Measurements from ENCODE around the gene TBC1D4. TPM values are rescaled to one million over a fixed set of nuclear protein-coding genes. Genes with fewer than 3 reads are reported as not detected.
"Not testable (repeated sequence)": the region's sequence is repeated elsewhere in the genome, so short reads cannot be mapped to it uniquely, and the experiment has no call there.

The TBC1D4 gene
- polyA plus RNA-seq, 12 donors, result 10.6 to 23.7 (median 18.7) TPM; not detected in 1

DNA sequence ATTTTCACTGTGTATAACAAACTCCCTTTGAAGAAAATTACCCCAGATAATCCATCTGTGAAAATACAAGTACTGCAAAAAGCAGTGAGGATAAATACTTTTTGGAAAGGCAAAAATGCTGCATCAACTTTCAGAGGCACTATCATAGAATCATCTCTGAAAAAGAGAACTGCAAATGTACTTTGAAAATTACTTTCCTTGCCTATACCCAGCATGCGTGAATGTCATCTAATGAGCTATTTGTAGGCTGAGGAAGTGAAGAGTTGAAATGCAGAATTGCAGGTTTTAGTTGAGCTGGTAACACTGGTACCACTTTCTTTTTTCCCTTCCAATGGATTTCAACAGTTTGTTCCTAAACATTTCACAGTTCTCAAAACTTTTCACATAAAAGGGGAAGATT is 196.7 kb downstream of the TBC1D4 start:
- no peak for DNase-seq

DNA sequence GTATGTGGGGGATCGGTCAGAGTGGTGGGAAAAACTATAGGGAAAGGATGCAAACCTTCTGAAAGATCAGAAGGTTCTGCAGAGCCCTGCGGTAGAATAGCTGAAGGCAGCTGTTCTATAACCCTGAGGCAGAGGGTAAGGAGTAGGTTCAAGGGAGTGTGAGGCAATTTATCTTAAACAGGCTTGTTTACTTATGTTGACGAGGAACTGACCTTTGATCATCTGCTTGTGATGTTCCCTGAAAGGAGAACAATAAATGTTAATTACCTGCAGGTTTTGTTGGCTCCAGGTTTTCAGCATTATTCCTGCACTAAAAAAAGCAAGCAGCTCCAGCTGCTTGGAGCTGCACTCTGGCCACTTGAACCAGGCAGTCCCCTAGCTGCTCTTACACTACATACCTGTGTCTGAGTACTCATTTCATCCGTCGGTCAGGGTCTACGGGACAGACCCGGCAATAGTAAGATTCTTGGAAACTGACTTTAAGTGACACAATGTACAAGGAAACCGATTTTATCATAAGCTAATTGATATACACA is 202.1 kb downstream of the TBC1D4 start:
- DNase-seq, result no peak

DNA sequence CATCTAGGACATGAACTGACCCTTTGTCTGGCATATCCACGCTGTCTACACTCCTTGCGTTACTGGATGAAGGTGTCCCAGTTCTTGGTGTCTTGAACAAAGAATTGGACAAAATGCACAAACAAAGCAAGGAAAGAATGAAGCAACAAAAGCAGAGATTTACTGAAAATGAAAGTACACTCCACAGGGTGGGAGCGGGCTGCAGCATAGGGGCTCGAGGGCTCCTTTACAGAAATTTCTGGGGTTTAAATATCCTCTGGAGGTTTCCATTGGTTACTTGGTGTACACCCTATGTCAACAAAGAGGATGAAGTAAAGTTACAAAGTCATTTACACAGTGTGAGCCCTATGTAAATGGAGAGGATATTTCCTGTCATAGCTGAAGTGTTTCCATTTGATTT is 208.3 kb downstream of the TBC1D4 start:
- not testable (repeated sequence) for DNase-seq

DNA sequence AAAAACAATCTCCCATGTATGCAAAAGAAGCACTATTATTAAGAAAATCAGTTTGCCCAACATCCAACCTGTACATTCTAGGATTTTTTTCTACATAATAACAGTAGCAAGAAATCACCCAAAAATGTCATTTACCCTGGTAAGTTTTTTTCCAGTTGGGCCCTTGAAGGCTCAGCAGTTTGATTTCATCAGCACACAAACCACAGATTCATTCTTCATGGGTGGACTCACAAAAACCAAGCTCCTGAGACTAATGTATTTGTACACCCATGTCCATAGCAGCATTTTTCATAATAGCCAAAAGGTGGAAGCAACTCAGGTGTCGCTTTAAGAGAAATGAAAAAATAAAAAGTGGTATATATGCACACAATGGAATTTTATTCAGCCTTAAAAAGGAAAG is 210.1 kb downstream of the TBC1D4 start:
- DNase-seq, result no peak

DNA sequence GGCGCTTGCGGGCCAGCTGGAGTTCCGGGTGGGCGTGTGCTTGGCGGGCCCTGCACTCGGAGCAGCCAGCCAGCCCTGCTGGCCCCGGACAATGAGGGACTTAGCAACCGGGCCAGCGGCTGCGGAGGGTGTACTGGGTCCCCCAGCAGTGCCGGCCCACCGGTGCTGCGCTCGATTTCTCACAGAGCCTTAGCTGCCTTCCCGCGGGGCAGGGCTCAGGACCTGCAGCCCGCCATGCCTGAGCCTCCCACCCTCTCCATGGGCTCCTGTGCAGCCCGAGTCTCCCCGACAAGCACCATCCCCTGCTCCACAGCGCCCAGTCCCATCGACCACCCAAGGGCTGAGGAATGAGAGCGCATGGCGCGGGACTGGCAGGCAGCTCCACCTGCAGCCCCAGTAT is 213.5 kb downstream of the TBC1D4 start:
- DNase-seq, result not testable (repeated sequence)

DNA sequence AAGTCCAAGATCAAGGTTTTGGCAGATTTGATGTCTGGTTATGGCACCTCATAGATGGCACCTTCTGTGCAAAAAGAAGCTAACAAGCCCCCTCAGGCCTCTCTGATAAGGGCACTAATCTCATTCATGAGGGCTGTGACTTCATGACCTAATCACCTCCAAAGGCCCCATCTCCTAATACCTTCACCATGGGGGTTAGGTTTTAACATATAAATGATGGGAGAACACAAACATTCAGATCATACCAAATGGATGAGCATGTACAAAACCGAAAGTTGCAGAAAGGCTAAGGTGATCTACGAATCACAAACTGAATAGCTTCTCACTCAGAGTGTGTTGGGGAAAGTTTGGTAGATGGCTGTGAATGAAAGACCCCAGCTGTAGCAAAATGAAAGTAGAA is 217.4 kb downstream of the TBC1D4 start:
- no peak for DNase-seq

DNA sequence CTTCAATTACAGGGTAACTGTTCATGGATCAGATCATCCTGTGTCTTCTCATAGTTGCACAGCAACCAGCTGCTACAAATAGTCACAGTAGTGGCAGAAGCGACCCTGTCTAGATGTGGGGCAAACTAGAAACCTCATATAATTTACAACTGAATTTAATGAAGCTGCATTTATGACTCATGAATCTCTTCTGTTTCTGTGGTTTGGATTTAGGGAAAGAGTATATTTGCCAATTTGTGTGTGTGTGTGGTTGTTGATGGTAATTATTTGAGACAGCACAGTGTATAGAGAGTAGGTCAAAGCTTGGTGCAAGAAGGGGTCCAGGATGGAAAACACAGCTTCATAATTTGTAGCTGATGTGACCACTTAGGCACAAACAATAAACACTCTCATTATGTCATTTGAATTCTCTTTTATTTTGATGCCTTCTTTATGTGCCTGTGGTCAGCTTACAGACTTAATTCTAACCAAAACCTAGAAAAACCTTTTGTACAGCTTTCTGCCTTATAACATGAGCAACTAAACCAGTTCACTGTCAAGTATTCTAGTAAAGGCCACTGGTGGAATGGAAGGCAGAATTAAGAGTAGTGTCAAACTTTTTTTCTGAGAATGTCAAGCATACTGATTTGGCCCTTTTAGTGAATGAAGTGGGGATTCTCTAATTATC is 218.1 kb downstream of the TBC1D4 start:
- DNase-seq, result no peak

DNA sequence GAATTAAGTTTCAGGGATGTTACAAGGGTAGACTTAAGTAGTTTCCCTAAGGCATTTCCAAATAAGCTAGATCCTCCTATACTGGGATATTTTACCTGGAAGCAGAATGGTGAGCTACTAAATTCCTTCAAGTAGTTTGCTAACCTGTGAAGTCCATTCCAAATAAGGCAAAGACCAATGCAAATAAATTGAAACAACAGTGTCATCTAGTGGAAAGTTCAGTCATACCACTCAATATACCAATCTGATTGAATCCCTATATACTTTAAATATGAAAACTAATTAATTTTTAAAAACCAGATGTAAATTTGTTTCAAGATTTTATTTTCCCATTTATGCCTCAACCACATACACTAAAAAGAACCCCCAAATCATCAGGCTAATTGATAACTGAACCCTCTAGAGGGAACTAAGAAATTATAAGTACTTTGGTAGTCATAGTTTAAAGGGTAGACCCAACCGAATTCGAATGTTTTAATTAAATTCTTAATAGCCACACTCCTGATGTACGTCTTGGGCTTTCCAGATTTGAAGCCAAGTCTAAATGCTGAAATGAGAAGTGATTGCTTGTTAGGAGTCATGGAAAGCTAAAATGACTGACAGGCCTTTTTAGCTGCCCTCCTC is 223.7 kb downstream of the TBC1D4 start:
- DNase-seq, result peak; percentile 56

DNA sequence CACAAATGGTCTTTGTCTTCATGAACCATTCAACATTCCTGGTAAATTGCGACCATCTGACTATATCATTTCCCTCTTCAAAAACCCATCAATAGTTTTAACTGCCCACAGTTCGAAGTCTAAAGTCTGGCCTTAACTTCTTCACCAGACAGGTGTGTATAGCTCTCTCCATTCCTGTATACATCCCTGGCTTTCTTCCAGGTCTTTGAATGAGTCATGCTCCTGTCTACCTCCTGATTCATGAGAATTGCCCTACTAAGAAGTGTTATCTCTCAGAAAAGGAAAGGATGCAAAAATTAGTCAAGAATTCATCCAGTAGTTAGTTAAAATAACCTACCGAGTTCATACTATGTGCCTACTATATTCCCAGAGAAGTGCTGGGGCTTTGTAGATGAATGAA is 225.0 kb downstream of the TBC1D4 start:
- DNase-seq, result no peak

DNA sequence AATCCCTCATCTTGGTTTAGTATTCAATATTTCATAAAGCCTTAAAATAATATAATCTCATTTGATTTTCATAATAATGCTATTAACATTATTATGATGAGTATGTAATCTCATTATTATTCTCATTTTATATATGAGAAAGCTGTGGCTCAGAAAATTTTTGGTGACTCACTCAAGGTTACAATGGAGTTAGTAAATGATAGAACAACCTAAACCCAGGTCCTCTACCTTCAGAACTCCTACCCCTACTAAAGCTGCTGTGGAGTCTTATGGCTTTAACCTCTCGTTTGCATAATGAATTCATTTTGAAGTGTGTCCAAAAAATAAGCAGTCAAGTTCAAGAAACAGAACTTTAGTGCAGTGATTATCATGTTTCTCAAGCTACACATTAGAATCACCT is 226.3 kb downstream of the TBC1D4 start:
- no peak for DNase-seq

DNA sequence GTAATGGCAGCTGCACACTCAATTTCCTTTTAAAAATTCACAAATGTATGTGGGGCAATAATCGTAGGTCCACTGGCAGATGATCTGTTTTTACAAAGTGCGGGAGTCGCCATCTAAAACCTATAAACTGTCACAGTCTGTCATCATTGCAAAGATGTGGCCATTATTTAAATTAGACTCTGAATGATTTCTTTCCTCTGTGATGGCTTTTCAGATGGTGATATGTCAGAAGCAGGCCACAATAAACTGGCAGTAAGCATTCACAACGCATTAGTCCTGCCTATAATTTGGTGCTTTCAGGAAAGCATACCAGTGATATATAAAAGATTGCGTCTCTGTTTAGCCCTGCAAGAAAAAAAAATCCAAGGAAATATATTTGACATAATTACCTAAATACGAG is 226.8 kb downstream of the TBC1D4 start:
- no peak for DNase-seq

DNA sequence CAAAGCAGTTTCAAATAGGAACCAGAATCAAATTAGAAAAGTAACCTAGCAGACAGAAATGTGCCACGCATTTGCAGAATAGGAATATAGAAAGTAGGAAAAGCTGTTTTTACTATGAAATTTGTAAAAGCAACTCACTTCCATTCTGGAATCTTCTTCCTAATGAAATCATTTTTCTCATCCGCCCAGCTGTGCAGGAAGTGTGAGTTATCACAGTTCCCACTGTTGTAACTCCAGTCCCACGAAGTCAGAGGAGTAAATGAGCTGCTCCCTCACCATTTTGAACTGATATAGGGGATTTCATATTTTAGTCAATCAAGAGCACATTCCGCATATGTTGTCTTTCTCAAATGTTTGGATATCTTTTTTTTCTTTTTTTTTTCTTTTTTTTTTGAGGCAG is 230.8 kb downstream of the TBC1D4 start:
- peak; percentile 25 for DNase-seq

DNA sequence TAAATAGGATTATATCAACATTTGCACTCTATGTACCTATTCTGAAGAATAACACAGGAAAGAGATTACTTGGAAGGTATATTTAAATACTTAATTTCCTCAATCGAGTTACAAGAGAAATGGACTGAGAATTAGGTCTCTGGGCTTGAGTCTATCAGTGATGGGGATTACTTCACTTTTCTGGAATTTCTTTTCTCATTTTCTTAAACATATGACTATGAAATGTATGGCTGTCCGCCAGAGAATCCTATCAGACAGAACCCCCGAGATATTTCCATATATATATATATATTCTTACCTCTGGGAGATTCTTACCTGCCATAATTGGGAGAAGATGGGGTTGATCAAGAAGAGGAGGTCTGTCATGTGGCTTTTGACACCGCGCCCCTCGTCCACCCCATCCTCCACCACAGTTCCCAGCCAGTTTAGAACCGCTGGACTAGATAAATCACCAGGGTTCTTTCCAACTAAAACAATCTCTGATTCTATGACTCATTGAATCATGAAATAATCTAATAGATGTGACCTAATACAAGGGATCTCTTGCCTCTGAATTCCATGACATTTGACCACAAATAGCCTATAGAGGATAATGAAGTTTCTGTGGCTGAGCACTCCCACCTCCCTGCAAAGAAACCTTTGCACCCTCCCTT is 231.3 kb downstream of the TBC1D4 start:
- DNase-seq, result peak; percentile 45

DNA sequence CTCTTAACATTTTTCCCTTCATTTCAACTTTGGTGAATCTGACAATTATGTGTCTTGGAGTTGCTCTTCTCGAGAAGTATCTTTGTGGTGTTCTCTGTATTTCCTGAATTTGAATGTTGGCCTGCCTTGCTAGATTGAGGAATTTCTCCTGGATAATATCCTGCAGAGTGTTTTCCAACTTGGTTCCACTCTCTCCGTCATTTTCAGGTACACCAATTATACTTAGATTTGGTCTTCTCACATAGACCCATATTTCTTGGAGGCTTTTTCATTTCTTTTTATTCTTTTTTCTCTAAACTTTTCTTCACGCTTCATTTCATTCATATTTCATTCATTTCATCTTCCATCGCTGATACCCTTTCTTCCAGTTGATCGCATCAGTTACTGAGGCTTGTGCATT is 236.4 kb downstream of the TBC1D4 start:
- DNase-seq, result not testable (repeated sequence)

DNA sequence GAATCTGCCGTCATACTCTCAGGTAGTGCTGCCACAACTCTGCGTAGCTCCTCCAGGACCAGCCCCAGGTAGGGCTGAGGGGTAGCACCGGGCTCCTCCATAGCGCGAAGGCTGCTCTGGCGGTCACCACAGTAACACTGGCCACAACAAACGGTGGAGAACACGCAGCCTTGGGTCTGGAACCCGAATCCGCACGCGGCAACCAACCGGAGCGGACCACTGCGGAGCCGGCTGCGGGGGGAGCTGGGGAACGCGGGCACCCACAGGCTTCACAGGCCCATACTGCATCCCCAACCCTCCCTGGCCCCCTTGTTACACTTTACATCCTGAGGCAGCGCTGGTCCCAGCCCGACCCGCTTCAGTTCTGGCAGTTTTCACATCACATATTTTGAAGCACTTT is 241.7 kb downstream of the TBC1D4 start:
- not testable (repeated sequence) for DNase-seq

DNA sequence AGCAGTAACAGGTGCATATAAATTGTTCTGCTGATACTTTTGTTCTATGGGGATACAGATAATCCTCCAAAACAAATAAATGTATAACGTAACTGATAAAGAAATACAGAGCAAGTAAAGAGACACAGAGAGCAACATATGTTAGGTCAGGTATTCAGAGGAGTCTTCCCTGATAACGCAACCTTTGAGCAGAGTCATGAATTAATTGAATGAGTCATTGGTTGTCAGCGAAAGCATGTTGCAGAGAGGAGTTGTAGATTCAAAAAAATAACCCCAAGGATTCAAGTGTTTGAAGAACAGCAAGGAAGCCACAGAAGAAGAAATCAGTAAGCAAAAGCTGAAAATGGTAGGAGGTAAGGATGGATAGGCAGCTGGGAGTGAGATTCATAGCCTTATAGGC is 245.2 kb downstream of the TBC1D4 start:
- DNase-seq, result no peak

Other genes starting within 250 kb of the TBC1D4 start
- 100 to 1,000 TPM in 11 of 12 donors, not detected in 1; 151 to 240 (median 206) TPM for gene COMMD6, start 55.7 kb upstream of the TBC1D4 start, polyA plus RNA-seq (ENCODE audit: insufficient read length in 12 of 12)
- gene UCHL3, start 67.6 kb upstream of the TBC1D4 start, polyA plus RNA-seq (ENCODE audit: insufficient read length in 12 of 12), result 10 to 100 TPM in 11 of 12 donors, not detected in 1; 14.3 to 27.8 (median 21.9) TPM
- 100 to 1,000 TPM in 10 of 12 donors, 10 to 100 TPM in 2; 89.6 to 467 (median 150) TPM for gene LMO7, start 154.2 kb upstream of the TBC1D4 start, polyA plus RNA-seq (ENCODE audit: insufficient read length in 12 of 12)